MM.1S (cell line): ENCODE measurements around the gene ST6GALNAC2.
A peak's percentile ranks its signal among the peaks of the same experiment; 100 is the strongest.

Experiments used
- DNase-seq: peaks from one replicate; pipeline ENCODE4 v3.0.0-alpha.2; 2015
- H2AFZ ChIP-seq: fragments of 300-600 bp; sonication (generic); 2 replicates; pipeline ENCODE4 v1.6.0; 2016; ENCODE audit warnings: antibody characterized with exemption, low read length
- H3F3A ChIP-seq: fragments of 300-600 bp; sonication (generic); 2 replicates; pipeline ENCODE4 v1.6.1; 2016; ENCODE audit warnings: mild to moderate bottlenecking, antibody characterized with exemption, low read length, moderate library complexity, mixed read lengths; ENCODE audit not compliant: insufficient read depth
- H3K27ac ChIP-seq: fragments of 300-600 bp; sonication (generic); 2 replicates; pipeline ENCODE4 v1.5.1; 2016; ENCODE audit warnings: mild to moderate bottlenecking, low read length
- H3K27me3 ChIP-seq: fragments of 300-600 bp; sonication (generic); replicated peaks from 2 replicates; pipeline ENCODE4 v1.6.0; 2016; ENCODE audit warnings: low read length; ENCODE audit not compliant: insufficient read depth
- H3K36me3 ChIP-seq: fragments of 300-600 bp; sonication (generic); replicated peaks from 2 replicates; pipeline ENCODE4 v1.6.1; 2016; ENCODE audit warnings: mild to moderate bottlenecking, low read length, mixed read lengths; ENCODE audit not compliant: insufficient read depth
- H3K4me1 ChIP-seq: fragments of 300-600 bp; sonication (generic); 2 replicates; pipeline ENCODE4 v1.6.1; 2016; ENCODE audit warnings: low read length, mixed read lengths
- H3K4me2 ChIP-seq: fragments of 300-600 bp; sonication (generic); 2 replicates; pipeline ENCODE4 v1.6.0; 2016; ENCODE audit warnings: low read depth, low read length
- H3K4me3 ChIP-seq: fragments of 300-600 bp; sonication (generic); 2 replicates; pipeline ENCODE4 v1.5.1; 2016; ENCODE audit warnings: low read length, mixed read lengths
- H3K79me2 ChIP-seq: fragments of 300-600 bp; sonication (generic); 2 replicates; pipeline ENCODE4 v1.6.1; 2016; ENCODE audit warnings: mixed run types, low read length, mixed read lengths
- H3K9ac ChIP-seq: fragments of 300-600 bp; sonication (generic); 2 replicates; pipeline ENCODE4 v1.6.1; 2016; ENCODE audit warnings: low read length, mixed read lengths
- H3K9me2 ChIP-seq: fragments of 300-600 bp; sonication (generic); replicated peaks from 2 replicates; pipeline ENCODE4 v1.6.1; 2016; ENCODE audit warnings: mild to moderate bottlenecking, low read length, mixed read lengths; ENCODE audit not compliant: insufficient read depth
- H3K9me3 ChIP-seq: fragments of 300-600 bp; sonication (generic); replicated peaks from 2 replicates; pipeline ENCODE4 v1.6.1; 2016; ENCODE audit warnings: mild to moderate bottlenecking, low read length, mixed read lengths; ENCODE audit not compliant: insufficient read depth
- H4K20me1 ChIP-seq: fragments of 300-600 bp; sonication (generic); 2 replicates; pipeline ENCODE4 v1.6.1; 2016; ENCODE audit warnings: mild to moderate bottlenecking, low read length, moderate library complexity, mixed read lengths; ENCODE audit not compliant: insufficient read depth
- CTCF ChIP-seq: fragments of 300-600 bp; sonication (generic); IDR thresholded peaks from 2 replicates; pipeline ENCODE4 v1.5.1; 2016; ENCODE audit warnings: antibody characterized with exemption, low read length, mixed read lengths
- EZH2 ChIP-seq: fragments of 300-600 bp; sonication (generic); optimal IDR thresholded peaks from 2 replicates; pipeline ENCODE3; 2017; ENCODE audit warnings: low read depth, mild to moderate bottlenecking, antibody characterized with exemption, low read length, mixed read lengths
- EZH2phosphoT487 ChIP-seq: fragments of 300-600 bp; sonication (generic); IDR thresholded peaks from 2 replicates; pipeline ENCODE4 v1.6.1; 2018; ENCODE audit warnings: antibody characterized with exemption, low read length

The ST6GALNAC2 gene

GRCh38 chr17:76557368-76558197 lies 28.1 kb downstream of the ST6GALNAC2 start:
- H3K79me2 ChIP-seq: peaks cover 48% of the 10 kb centered on the region

GRCh38 chr17:76556765-76557367 lies 28.8 kb downstream of the ST6GALNAC2 start:
- DNase-seq: peak; percentile 43
- Histone ChIP-seq H3K4me1 (peaks cover 29% of the 10 kb centered on the region), H3K9ac (peak overlapping the region; percentile 93), H3K9me3 (no peaks in the 10 kb centered on the region), H3F3A (peaks cover 15% of the 10 kb centered on the region), H3K79me2 (peaks cover 44% of the 10 kb centered on the region), H3K4me2 (peak overlapping the region; percentile 95), H3K9me2 (no peaks in the 10 kb centered on the region), H3K4me3 (peak overlapping the region; percentile 95), H2AFZ (peak overlapping the region; percentile 98), H3K36me3 (peaks cover 10% of the 10 kb centered on the region), H4K20me1 (peaks cover 20% of the 10 kb centered on the region; the same call in 1 of the 2 replicates), H3K27me3 (no peaks in the 10 kb centered on the region), H3K27ac (peak overlapping the region; percentile 78)
- TF ChIP-seq CTCF (no peak), EZH2phosphoT487 (no peak), EZH2 (no peak)

More at GRCh38 chr17:76557368-76558197, 28.1 kb downstream of the ST6GALNAC2 start:
- H4K20me1 ChIP-seq: peaks cover 23% of the 10 kb centered on the region; the same call in 1 of the 2 replicates
- no peaks in the 10 kb centered on the region for H3K9me3 ChIP-seq
- DNase-seq: peak; percentile 97
- no peaks in the 10 kb centered on the region for H3K9me2 ChIP-seq
- no peaks in the 10 kb centered on the region for H3K27me3 ChIP-seq
- peak overlapping the region; percentile 93 for H3K9ac ChIP-seq
- H3F3A ChIP-seq: peaks cover 15% of the 10 kb centered on the region
- TF ChIP-seq EZH2phosphoT487 (no peak), CTCF (peak; percentile 49), EZH2 (no peak)
- peak overlapping the region; percentile 95 for H3K4me2 ChIP-seq
- peak overlapping the region; percentile 95 for H3K4me3 ChIP-seq
- peak overlapping the region; percentile 78 for H3K27ac ChIP-seq
- H3K4me1 ChIP-seq: peaks cover 29% of the 10 kb centered on the region
- H2AFZ ChIP-seq: peak overlapping the region; percentile 98
- H3K36me3 ChIP-seq: peaks cover 11% of the 10 kb centered on the region

- no peak overlapping the region for H3K9ac ChIP-seq
- H3K27ac ChIP-seq: no peak overlapping the region
- H3K4me3 ChIP-seq: no peak overlapping the region
- H3K9me3 ChIP-seq: no peaks in the 10 kb centered on the region
- peaks cover 10% of the 10 kb centered on the region; the same call in 1 of the 2 replicates for H3F3A ChIP-seq
- no peaks in the 10 kb centered on the region for H3K36me3 ChIP-seq
- H3K27me3 ChIP-seq: no peaks in the 10 kb centered on the region
- no peak for DNase-seq
- H4K20me1 ChIP-seq: 0 out of 2 replicates have a peak, but pooled peaks cover 5% of the 10 kb centered on the region
- H3K4me1 ChIP-seq: peaks cover 6% of the 10 kb centered on the region
- peaks cover 17% of the 10 kb centered on the region for H3K79me2 ChIP-seq
- TF ChIP-seq CTCF (no peak), EZH2phosphoT487 (no peak), EZH2 (no peak)
- H3K9me2 ChIP-seq: no peaks in the 10 kb centered on the region
- H2AFZ ChIP-seq: no peak overlapping the region
- H3K4me2 ChIP-seq: no peak overlapping the region
Observed at GRCh38 chr17:76554131-76554530, 31.5 kb downstream of the ST6GALNAC2 start.
